SK-N-SH (cell line): ENCODE results near the gene RASA3. TPM values are rescaled to one million over a fixed set of nuclear protein-coding genes. Genes with fewer than 3 reads are reported as not detected.

Source experiments
- CTCF ChIA-PET: fragments of 300-600, 350-600 bp; formaldehyde crosslinking; extraction: SDS; loops from one replicate; lab custom pipeline; 2021; lab: Yijun Ruan, JAX
- POLR2A ChIA-PET: fragments of 350-600 bp; sonication (Branson Sonifier 250); formaldehyde crosslinking; extraction: SDS; loops from one replicate; lab custom pipeline; 2020; ENCODE audit warnings: antibody characterized with exemption, inconsistent platforms; lab: Yijun Ruan, JAX
- DNase-seq: peaks from one replicate; pipeline ENCODE4 v3.0.0; 2012
- H2AFZ ChIP-seq: fragments of 200-600 bp; sonication (generic); 2 replicates; pipeline ENCODE4 v1.8.1; 2016; ENCODE audit warnings: antibody characterized with exemption, mild to moderate bottlenecking, low read depth
- H3F3A ChIP-seq: fragments of 200-600 bp; sonication (generic); replicated peaks from 2 replicates; pipeline ENCODE3; 2016; ENCODE audit warnings: antibody characterized with exemption, mild to moderate bottlenecking; ENCODE audit not compliant: insufficient read depth
- H3K27ac ChIP-seq, 2 experiments: fragments of 200-500 bp in 1 of 2; fragments of 200-600 bp in 1 of 2; sonication (Bioruptor generic) in 1 of 2; sonication (generic), shearing (Covaris generic) in 1 of 2; 2 replicates each; pipeline versions ENCODE4 v1.5.1 to v1.6.1; 2014 to 2016; ENCODE audit warnings: low read depth in 2 of 2, inconsistent platforms in 1 of 2, low read length in 1 of 2, mild to moderate bottlenecking in 1 of 2, mixed read lengths in 1 of 2
- H3K27me3 ChIP-seq: fragments of 200-600 bp; sonication (generic), shearing (Covaris generic); 2 replicates; pipeline ENCODE4 v1.6.1; 2016; ENCODE audit warnings: mixed run types; ENCODE audit not compliant: insufficient read depth
- H3K36me3 ChIP-seq, 2 experiments: fragments of 200-500 bp in 1 of 2; fragments of 200-600 bp in 1 of 2; sonication (Bioruptor generic) in 1 of 2; sonication (generic) in 1 of 2; replicated peaks in 1 of 2; 2 replicates each; pipeline versions ENCODE3 to v1.5.1; 2014 to 2016; ENCODE audit warnings: low read length in 1 of 2, mild to moderate bottlenecking in 1 of 2; ENCODE audit not compliant: insufficient read depth in 2 of 2, control insufficient read depth in 1 of 2
- H3K4me1 ChIP-seq, 2 experiments: fragments of 200-500 bp in 1 of 2; fragments of 200-600 bp in 1 of 2; sonication (Bioruptor generic) in 1 of 2; sonication (generic), shearing (Covaris generic) in 1 of 2; 2 replicates each; pipeline versions ENCODE4 v1.5.1 to v1.6.1; 2014 to 2016; ENCODE audit warnings: low read depth in 1 of 2, low read length in 1 of 2, mixed run types in 1 of 2; ENCODE audit not compliant: insufficient read depth in 2 of 2, control insufficient read depth in 1 of 2
- H3K4me2 ChIP-seq: fragments of 200-600 bp; sonication (generic), shearing (Covaris generic); 2 replicates; pipeline ENCODE4 v1.6.1; 2017; ENCODE audit warnings: mixed run types
- H3K4me3 ChIP-seq, 2 experiments: fragments of 200-500 bp in 1 of 2; fragments of 200-600 bp in 1 of 2; sonication (Bioruptor generic) in 1 of 2; sonication (generic), shearing (Covaris generic) in 1 of 2; 2 replicates each; pipeline versions ENCODE4 v1.5.1 to v1.8.1; 2014 to 2016; ENCODE audit warnings: low read depth in 2 of 2, inconsistent platforms in 1 of 2, low read length in 1 of 2, mild to moderate bottlenecking in 1 of 2, mixed read lengths in 1 of 2, moderate library complexity in 1 of 2
- H3K79me2 ChIP-seq: fragments of 200-600 bp; sonication (generic); 2 replicates; pipeline ENCODE4 v1.8.1; 2017; ENCODE audit warnings: mild to moderate bottlenecking; ENCODE audit not compliant: insufficient read depth
- H3K9ac ChIP-seq: fragments of 200-600 bp; sonication (generic); 2 replicates; pipeline ENCODE4 v1.6.1; 2017; ENCODE audit warnings: mixed run types
- H3K9me2 ChIP-seq: fragments of 200-600 bp; sonication (generic); 2 replicates; pipeline ENCODE4 v1.6.1; 2017; ENCODE audit warnings: mixed run types
- H3K9me3 ChIP-seq: fragments of 200-600 bp; sonication (generic); 2 replicates; pipeline ENCODE4 v1.6.1; 2017; ENCODE audit warnings: mixed run types, mild to moderate bottlenecking, moderate library complexity
- H4K20me1 ChIP-seq: fragments of 200-600 bp; sonication (generic); 2 replicates; pipeline ENCODE4 v1.6.1; 2017; ENCODE audit warnings: mild to moderate bottlenecking, mixed run types; ENCODE audit not compliant: insufficient read depth
- FOXJ3 ChIP-seq: sonication (generic); formaldehyde crosslinking; IDR thresholded peaks from 2 replicates; pipeline ENCODE4 v1.5.1; 2020; ENCODE audit warnings: mild to moderate bottlenecking, missing genetic modification reagents
- FOXM1 ChIP-seq: IDR thresholded peaks from 2 replicates; pipeline ENCODE4 v1.4.0; 2012; ENCODE audit warnings: low read depth, mild to moderate bottlenecking
- GABPA ChIP-seq: IDR thresholded peaks from 2 replicates; pipeline ENCODE4 v1.4.0; 2012; ENCODE audit warnings: low read depth, mild to moderate bottlenecking
- GATA2 ChIP-seq: sonication (generic); formaldehyde crosslinking; IDR thresholded peaks from 2 replicates; pipeline ENCODE4 v1.5.0; 2020; ENCODE audit warnings: mild to moderate bottlenecking, missing genetic modification reagents
- JUND ChIP-seq: IDR thresholded peaks from 2 replicates; pipeline ENCODE4 v1.4.0; 2012
- NFIC ChIP-seq: IDR thresholded peaks from 2 replicates; pipeline ENCODE4 v1.4.0; 2012; ENCODE audit warnings: borderline replicate concordance
- NRF1 ChIP-seq: IDR thresholded peaks from 2 replicates; pipeline ENCODE4 v1.6.1; 2012; ENCODE audit warnings: low read depth, mild to moderate bottlenecking, low read length
- RCOR1 ChIP-seq: fragments of 150-350 bp; IDR thresholded peaks from 2 replicates; pipeline ENCODE4 v1.6.1; 2017; ENCODE audit warnings: antibody characterized with exemption, low read length
- RFX5 ChIP-seq: IDR thresholded peaks from 2 replicates; pipeline ENCODE4 v1.6.1; 2012; ENCODE audit warnings: mild to moderate bottlenecking, improper control_type of control experiment, low read length
- RXRA ChIP-seq: IDR thresholded peaks from 2 replicates; pipeline ENCODE4 v1.4.0; 2012; ENCODE audit warnings: low read depth, mild to moderate bottlenecking, borderline replicate concordance
- SIN3A ChIP-seq: IDR thresholded peaks from 2 replicates; pipeline ENCODE4 v1.6.1; 2012; ENCODE audit warnings: low read depth, mild to moderate bottlenecking, low read length, moderate library complexity, borderline replicate concordance
- SMC3 ChIP-seq: IDR thresholded peaks from 2 replicates; pipeline ENCODE4 v1.6.1; 2012; ENCODE audit warnings: low read depth, low read length, improper control_type of control experiment
- TAF1 ChIP-seq: IDR thresholded peaks from 2 replicates; pipeline ENCODE4 v1.6.1; 2012; ENCODE audit warnings: low read depth, mild to moderate bottlenecking, low read length, moderate library complexity, borderline replicate concordance
- TCF12 ChIP-seq: IDR thresholded peaks from 2 replicates; pipeline ENCODE4 v1.4.0; 2012
- TEAD4 ChIP-seq: IDR thresholded peaks from 2 replicates; pipeline ENCODE4 v1.4.0; 2012; ENCODE audit warnings: mild to moderate bottlenecking, borderline replicate concordance; ENCODE audit not compliant: insufficient read depth
- YY1 ChIP-seq: IDR thresholded peaks from 2 replicates; pipeline ENCODE4 v1.4.0; 2012; ENCODE audit warnings: low read depth, mild to moderate bottlenecking
- WGBS: methylation state at CpG from one replicate; pipeline ENCODE4 v1.1.6; 2017; ENCODE audit warnings: low lambda C conversion rate; 5-methylcytosine and 5-hydroxymethylcytosine counted together
- polyA plus RNA-seq, 3 experiments: library from polyadenylated mRNA; depleted of rRNA; stranded (reverse); fragments of >200 nt; gene quantifications; 2 replicates each; pipeline ENCODE4 v1.2.3, GENCODE V29; 2012
- TF ChIP-seq, protein P1 (sequence below): fragments of 200-600 bp; sonication (generic); IDR thresholded peaks from 2 replicates; pipeline ENCODE4 v1.6.1; 2017; ENCODE audit warnings: antibody characterized with exemption, mild to moderate bottlenecking, moderate library complexity
- TF ChIP-seq, protein P2 (sequence below): fragments of 150-350 bp; IDR thresholded peaks from 2 replicates; pipeline ENCODE4 v1.6.1; 2016; ENCODE audit warnings: mild to moderate bottlenecking, low read depth, low read length
- TF ChIP-seq, protein P3 (sequence below): IDR thresholded peaks from 2 replicates; pipeline ENCODE4 v1.6.1; 2012; ENCODE audit warnings: mild to moderate bottlenecking, low read depth, low read length, moderate library complexity
- TF ChIP-seq, protein P4 (sequence below): IDR thresholded peaks from 2 replicates; pipeline ENCODE4; 2012

RASA3 gene
- polyA plus RNA-seq, 1 of the 3 experiments (the other 2 are of a cell fraction), result 25.1 TPM

DNA sequence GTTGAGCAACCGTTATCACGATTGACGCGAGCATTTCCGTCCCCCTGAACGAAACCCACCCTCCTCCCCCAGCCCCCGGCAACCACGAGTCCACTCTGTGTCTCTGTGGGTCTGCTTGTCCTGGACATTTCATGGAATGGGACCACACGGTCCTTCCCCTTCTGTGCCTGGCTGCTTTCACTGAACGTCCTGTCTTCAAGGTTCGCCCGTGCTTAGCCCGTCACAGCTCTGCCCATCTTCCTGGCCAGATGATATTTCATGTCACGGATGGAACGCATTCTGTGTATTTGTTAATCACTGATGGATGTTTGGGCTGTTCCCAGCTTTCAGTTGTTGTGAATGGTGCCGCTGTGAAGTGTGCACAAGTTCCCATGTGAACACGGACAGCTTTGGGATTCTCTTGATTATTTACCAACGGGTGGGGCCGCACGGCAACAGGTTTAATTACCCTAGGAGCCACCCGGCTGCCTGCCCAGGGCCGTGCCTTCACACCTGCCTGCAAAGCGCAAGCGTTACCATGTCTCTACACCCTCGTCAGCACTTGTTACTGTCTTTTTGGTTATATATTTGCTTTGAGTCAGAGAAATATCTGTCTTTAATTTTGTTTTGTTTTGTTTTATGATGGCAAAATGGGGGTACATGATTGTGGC lies 42.5 kb downstream of the RASA3 start:
- Histone ChIP-seq H3K9me2 (no peaks in the 10 kb centered on the region), H3K4me2 (no peak overlapping the region), H3K27ac (no peak overlapping the region), H2AFZ (no peak overlapping the region), H3K4me3 (no peak overlapping the region), H3K9ac (no peak overlapping the region), H3K9me3 (no peaks in the 10 kb centered on the region; the same call in 1 of the 2 replicates), H3K79me2 (peaks cover 76% of the 10 kb centered on the region), H3K36me3 (peaks cover 0 to 12% of the 10 kb centered on the region in 2 experiments), H3F3A (peaks cover 3% of the 10 kb centered on the region), H4K20me1 (0 out of 2 replicates have a peak, but pooled peaks cover under 1% of the 10 kb centered on the region), H3K4me1 (no peaks in the 10 kb centered on the region), H3K27me3 (no peaks in the 10 kb centered on the region)
- no peak for DNase-seq
- TF ChIP-seq TAF1 (no peak), RXRA (no peak), RFX5 (no peak), TEAD4 (no peak), SIN3A (no peak), NRF1 (no peak), FOXJ3 (CRISPR knock-in tag) (no peak), GATA2 (CRISPR knock-in tag) (no peak), TCF12 (no peak), GABPA (no peak), YY1 (no peak), RCOR1 (no peak), SMC3 (no peak), NFIC (no peak), FOXM1 (no peak), JUND (no peak)
- TF ChIP-seq, protein P1, sequence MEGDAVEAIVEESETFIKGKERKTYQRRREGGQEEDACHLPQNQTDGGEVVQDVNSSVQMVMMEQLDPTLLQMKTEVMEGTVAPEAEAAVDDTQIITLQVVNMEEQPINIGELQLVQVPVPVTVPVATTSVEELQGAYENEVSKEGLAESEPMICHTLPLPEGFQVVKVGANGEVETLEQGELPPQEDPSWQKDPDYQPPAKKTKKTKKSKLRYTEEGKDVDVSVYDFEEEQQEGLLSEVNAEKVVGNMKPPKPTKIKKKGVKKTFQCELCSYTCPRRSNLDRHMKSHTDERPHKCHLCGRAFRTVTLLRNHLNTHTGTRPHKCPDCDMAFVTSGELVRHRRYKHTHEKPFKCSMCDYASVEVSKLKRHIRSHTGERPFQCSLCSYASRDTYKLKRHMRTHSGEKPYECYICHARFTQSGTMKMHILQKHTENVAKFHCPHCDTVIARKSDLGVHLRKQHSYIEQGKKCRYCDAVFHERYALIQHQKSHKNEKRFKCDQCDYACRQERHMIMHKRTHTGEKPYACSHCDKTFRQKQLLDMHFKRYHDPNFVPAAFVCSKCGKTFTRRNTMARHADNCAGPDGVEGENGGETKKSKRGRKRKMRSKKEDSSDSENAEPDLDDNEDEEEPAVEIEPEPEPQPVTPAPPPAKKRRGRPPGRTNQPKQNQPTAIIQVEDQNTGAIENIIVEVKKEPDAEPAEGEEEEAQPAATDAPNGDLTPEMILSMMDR, result no peak
- TF ChIP-seq, protein P2, sequence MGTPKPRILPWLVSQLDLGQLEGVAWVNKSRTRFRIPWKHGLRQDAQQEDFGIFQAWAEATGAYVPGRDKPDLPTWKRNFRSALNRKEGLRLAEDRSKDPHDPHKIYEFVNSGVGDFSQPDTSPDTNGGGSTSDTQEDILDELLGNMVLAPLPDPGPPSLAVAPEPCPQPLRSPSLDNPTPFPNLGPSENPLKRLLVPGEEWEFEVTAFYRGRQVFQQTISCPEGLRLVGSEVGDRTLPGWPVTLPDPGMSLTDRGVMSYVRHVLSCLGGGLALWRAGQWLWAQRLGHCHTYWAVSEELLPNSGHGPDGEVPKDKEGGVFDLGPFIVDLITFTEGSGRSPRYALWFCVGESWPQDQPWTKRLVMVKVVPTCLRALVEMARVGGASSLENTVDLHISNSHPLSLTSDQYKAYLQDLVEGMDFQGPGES, result no peak
- TF ChIP-seq, protein P3, sequence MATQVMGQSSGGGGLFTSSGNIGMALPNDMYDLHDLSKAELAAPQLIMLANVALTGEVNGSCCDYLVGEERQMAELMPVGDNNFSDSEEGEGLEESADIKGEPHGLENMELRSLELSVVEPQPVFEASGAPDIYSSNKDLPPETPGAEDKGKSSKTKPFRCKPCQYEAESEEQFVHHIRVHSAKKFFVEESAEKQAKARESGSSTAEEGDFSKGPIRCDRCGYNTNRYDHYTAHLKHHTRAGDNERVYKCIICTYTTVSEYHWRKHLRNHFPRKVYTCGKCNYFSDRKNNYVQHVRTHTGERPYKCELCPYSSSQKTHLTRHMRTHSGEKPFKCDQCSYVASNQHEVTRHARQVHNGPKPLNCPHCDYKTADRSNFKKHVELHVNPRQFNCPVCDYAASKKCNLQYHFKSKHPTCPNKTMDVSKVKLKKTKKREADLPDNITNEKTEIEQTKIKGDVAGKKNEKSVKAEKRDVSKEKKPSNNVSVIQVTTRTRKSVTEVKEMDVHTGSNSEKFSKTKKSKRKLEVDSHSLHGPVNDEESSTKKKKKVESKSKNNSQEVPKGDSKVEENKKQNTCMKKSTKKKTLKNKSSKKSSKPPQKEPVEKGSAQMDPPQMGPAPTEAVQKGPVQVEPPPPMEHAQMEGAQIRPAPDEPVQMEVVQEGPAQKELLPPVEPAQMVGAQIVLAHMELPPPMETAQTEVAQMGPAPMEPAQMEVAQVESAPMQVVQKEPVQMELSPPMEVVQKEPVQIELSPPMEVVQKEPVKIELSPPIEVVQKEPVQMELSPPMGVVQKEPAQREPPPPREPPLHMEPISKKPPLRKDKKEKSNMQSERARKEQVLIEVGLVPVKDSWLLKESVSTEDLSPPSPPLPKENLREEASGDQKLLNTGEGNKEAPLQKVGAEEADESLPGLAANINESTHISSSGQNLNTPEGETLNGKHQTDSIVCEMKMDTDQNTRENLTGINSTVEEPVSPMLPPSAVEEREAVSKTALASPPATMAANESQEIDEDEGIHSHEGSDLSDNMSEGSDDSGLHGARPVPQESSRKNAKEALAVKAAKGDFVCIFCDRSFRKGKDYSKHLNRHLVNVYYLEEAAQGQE, result no peak
- TF ChIP-seq, protein P4, sequence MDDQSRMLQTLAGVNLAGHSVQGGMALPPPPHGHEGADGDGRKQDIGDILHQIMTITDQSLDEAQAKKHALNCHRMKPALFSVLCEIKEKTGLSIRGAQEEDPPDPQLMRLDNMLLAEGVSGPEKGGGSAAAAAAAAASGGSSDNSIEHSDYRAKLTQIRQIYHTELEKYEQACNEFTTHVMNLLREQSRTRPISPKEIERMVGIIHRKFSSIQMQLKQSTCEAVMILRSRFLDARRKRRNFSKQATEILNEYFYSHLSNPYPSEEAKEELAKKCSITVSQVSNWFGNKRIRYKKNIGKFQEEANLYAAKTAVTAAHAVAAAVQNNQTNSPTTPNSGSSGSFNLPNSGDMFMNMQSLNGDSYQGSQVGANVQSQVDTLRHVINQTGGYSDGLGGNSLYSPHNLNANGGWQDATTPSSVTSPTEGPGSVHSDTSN, result no peak
- ChIA-PET POLR2A (no interaction called here), CTCF (no interaction called here)
- 95% methylated on average over 24 of the region's 25 CpGs for WGBS
